Measurements from ENCODE around the gene IKBIP. TPM values are rescaled to one million over a fixed set of nuclear protein-coding genes. Genes with fewer than 3 reads are reported as not detected.
A peak's percentile ranks its signal among the peaks of the same experiment; 100 is the strongest.

Gene IKBIP
- total and polyA plus RNA-seq, 4 donors = 14.9 to 26.6 (median 15.5) TPM

- peak; percentile 40 for ATAC-seq (ENCODE audit: insufficient read depth, low FRiP score)
- H3K9ac ChIP-seq (ENCODE audit: insufficient read depth in 1 of 2, low read length in 2 of 2) = peak overlapping the region; percentile 97 to 99
- H3K9me3 ChIP-seq (ENCODE audit: control insufficient read depth in 4 of 4, insufficient read depth in 3 of 4, low read length in 3 of 4) = no peaks in the 10 kb centered on the region
- no peaks in the 10 kb centered on the region for H3K27me3 ChIP-seq (ENCODE audit: control insufficient read depth in 3 of 3, insufficient read depth in 3 of 3, low read length in 2 of 3)
- H3K4me3 ChIP-seq = peak overlapping the region; percentile 97
- H3K27ac ChIP-seq (ENCODE audit: low read depth in 1 of 2, low read length in 1 of 2) = peak overlapping the region; percentile 96 to 99
- peaks cover 8 to 21% (median 19%) of the 10 kb centered on the region in 4 donors for H3K36me3 ChIP-seq (ENCODE audit: control insufficient read depth in 4 of 4, insufficient read depth in 4 of 4, low read length in 4 of 4)
- TF ChIP-seq, protein P1, sequence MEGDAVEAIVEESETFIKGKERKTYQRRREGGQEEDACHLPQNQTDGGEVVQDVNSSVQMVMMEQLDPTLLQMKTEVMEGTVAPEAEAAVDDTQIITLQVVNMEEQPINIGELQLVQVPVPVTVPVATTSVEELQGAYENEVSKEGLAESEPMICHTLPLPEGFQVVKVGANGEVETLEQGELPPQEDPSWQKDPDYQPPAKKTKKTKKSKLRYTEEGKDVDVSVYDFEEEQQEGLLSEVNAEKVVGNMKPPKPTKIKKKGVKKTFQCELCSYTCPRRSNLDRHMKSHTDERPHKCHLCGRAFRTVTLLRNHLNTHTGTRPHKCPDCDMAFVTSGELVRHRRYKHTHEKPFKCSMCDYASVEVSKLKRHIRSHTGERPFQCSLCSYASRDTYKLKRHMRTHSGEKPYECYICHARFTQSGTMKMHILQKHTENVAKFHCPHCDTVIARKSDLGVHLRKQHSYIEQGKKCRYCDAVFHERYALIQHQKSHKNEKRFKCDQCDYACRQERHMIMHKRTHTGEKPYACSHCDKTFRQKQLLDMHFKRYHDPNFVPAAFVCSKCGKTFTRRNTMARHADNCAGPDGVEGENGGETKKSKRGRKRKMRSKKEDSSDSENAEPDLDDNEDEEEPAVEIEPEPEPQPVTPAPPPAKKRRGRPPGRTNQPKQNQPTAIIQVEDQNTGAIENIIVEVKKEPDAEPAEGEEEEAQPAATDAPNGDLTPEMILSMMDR (IDR thresholded peaks at IDR 0.05; ENCODE audit: control extremely low read depth, extremely low read depth) = no peak
- peak in 2 of 3 donors; percentile 45 to 56 for DNase-seq
- H3K4me1 ChIP-seq (ENCODE audit: control insufficient read depth in 5 of 5, insufficient read depth in 5 of 5, low read length in 5 of 5) = peaks cover 0 to 16% (median 3%) of the 10 kb centered on the region in 5 donors
- 1% methylated on average over 32 to 35 of the region's 35 CpGs for WGBS, 2 donors
Observed at GRCh38 chr12:98594050-98594835, 50.3 kb downstream of the IKBIP start.

GRCh38 chr12:98593351-98594049 lies 51.1 kb downstream of the IKBIP start, which contains the start of gene SLC25A3:
TSS of gene SLC25A3 (plus strand) at chr12:98593686. CDS start at chr12:98593979, 293 bp downstream.
- DNase-seq (peak; percentile 98 to 99 (median 98)), ATAC-seq (ENCODE audit: insufficient read depth, low FRiP score) (peak; percentile 99)
- Histone ChIP-seq H3K36me3 (ENCODE audit: control insufficient read depth in 4 of 4, insufficient read depth in 4 of 4, low read length in 4 of 4) (peaks cover 5 to 20% (median 14%) of the 10 kb centered on the region in 4 donors), H3K4me3 (peak within 1 kb of the TSS; percentile 97), H3K9ac (ENCODE audit: insufficient read depth in 1 of 2, low read length in 2 of 2) (peak within 1 kb of the TSS; percentile 97 to 99), H3K4me1 (ENCODE audit: control insufficient read depth in 5 of 5, insufficient read depth in 5 of 5, low read length in 5 of 5) (peaks cover 0 to 16% (median 3%) of the 10 kb centered on the region in 5 donors), H3K27me3 (ENCODE audit: control insufficient read depth in 3 of 3, insufficient read depth in 3 of 3, low read length in 2 of 3) (no peaks in the 10 kb centered on the region), H3K9me3 (ENCODE audit: control insufficient read depth in 4 of 4, insufficient read depth in 3 of 4, low read length in 3 of 4) (no peaks in the 10 kb centered on the region), H3K27ac (ENCODE audit: low read depth in 1 of 2, low read length in 1 of 2) (peak within 1 kb of the TSS; percentile 96 to 99)
- TF ChIP-seq, protein P1 (IDR thresholded peaks at IDR 0.05; ENCODE audit: control extremely low read depth, extremely low read depth) = no peak
- 0% methylated on average over 66 to 67 of the region's 67 CpGs for WGBS, 2 donors

DNA sequence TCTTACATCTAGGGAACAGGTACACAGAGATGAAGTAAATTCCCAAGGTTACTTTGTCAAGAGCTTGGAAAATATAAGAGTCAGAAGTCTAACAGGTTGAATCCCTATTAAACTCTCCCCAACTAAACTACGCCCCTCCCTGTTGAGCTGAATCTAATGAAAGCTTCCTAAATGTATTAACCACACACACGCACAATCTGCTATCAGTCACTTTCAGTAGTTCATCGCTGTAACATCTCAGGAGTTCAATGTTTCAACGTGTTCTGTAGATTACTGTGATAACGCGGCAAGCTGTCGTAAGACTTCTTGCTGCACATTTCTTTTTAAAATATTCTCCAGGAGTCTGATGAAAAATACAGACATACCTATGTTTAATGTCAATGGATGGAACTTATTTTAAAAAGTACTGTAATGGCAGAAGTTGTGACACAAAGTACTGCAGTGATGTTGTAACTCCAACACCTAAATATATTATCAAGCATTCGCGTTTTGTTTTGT lies 51.7 kb downstream of the IKBIP start:
- peaks cover 0 to 16% (median 3%) of the 10 kb centered on the region in 5 donors for H3K4me1 ChIP-seq (ENCODE audit: control insufficient read depth in 5 of 5, insufficient read depth in 5 of 5, low read length in 5 of 5)
- no peak for DNase-seq
- no peaks in the 10 kb centered on the region for H3K27me3 ChIP-seq (ENCODE audit: control insufficient read depth in 3 of 3, insufficient read depth in 3 of 3, low read length in 2 of 3)
- 38 to 46% methylated on average over 9 of the region's 9 CpGs for WGBS, 2 donors
- peak overlapping the region; percentile 65 to 94 for H3K9ac ChIP-seq (ENCODE audit: insufficient read depth in 1 of 2, low read length in 2 of 2)
- no peak overlapping the region for H3K4me3 ChIP-seq
- TF ChIP-seq, protein P1 (IDR thresholded peaks at IDR 0.05; ENCODE audit: control extremely low read depth, extremely low read depth) = no peak
- peak overlapping the region; percentile 88 to 91 for H3K27ac ChIP-seq (ENCODE audit: low read depth in 1 of 2, low read length in 1 of 2)
- no peak for ATAC-seq (ENCODE audit: insufficient read depth, low FRiP score)
- peaks cover 5 to 16% (median 8%) of the 10 kb centered on the region in 4 donors for H3K36me3 ChIP-seq (ENCODE audit: control insufficient read depth in 4 of 4, insufficient read depth in 4 of 4, low read length in 4 of 4)
- no peaks in the 10 kb centered on the region for H3K9me3 ChIP-seq (ENCODE audit: control insufficient read depth in 4 of 4, insufficient read depth in 3 of 4, low read length in 3 of 4)

All from lung (tissue), 12 donors.